GM12892 (cell line): ENCODE results near the gene TRIM56.
"Not testable (repeated sequence)": the region's sequence is repeated elsewhere in the genome, so short reads cannot be mapped to it uniquely, and the experiment has no call there.

Source experiments
- DNase-seq: peaks from one replicate; pipeline ENCODE4 v3.0.0; 2011; ENCODE audit not compliant: insufficient read length
- FAIRE-seq: peaks from 2 replicates; lab custom pipeline; 2011; peaks lifted over from hg19 to GRCh38; lab: Jason Lieb, UNC
- POLR2A ChIP-seq: IDR thresholded peaks from 2 replicates; pipeline ENCODE4 v1.6.1; 2011; ENCODE audit warnings: low read depth, low read length, control low read depth
- POLR2AphosphoS5 ChIP-seq: IDR thresholded peaks from 2 replicates; pipeline ENCODE4 v1.6.1; 2011; ENCODE audit warnings: low read depth, low read length, control low read depth
- TAF1 ChIP-seq: IDR thresholded peaks from 2 replicates; pipeline ENCODE4 v1.6.1; 2011; ENCODE audit warnings: low read depth, mild to moderate bottlenecking, control low read depth, low read length, borderline replicate concordance

The TRIM56 gene

DNA sequence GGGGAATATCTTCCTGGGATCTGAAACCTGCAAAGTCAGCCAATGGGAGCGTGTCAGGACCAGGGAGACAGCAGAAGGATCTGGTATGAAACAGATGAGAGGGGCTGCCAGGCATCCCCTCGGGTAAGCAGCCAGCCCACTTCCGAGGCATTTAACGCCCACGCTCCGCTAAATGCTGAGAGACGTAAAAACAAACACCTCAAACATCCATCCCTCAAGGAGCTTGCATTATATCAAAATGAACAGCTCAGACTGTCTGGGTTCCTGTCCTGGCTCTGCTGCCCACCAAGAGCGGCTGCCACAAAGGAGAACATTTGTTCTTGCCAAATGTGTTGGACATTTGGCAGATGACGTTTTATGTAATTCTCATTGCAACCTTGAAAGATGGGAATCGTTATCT, 34.6 kb downstream of the TRIM56 start:
- no peak for TF ChIP-seq POLR2AphosphoS5
- TF ChIP-seq TAF1 = no peak
- no peak for TF ChIP-seq POLR2A
- DNase-seq (no peak), FAIRE-seq (no peak)

DNA sequence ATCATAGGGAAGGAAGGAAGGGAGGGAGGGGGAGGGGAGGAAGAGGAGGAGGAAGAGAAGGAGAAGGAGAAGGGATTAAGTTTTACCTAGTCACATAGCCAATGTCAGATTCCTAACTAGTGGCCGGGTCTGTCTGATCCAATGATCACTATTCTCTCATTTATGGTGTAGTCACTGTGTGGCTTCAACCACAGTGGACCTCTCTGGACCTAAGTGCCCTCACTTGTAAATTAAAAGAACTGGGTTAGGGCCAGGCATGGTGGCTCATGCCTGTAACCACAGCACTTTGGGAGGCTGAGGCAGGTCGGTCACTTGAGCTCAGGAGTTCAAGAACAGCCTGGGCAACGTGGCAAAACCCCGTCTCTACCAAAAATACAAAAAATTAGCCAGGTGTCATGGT, 35.0 kb downstream of the TRIM56 start:
- DNase-seq (no peak), FAIRE-seq (no peak)
- no peak for TF ChIP-seq TAF1
- no peak for TF ChIP-seq POLR2A
- TF ChIP-seq POLR2AphosphoS5 = no peak

DNA sequence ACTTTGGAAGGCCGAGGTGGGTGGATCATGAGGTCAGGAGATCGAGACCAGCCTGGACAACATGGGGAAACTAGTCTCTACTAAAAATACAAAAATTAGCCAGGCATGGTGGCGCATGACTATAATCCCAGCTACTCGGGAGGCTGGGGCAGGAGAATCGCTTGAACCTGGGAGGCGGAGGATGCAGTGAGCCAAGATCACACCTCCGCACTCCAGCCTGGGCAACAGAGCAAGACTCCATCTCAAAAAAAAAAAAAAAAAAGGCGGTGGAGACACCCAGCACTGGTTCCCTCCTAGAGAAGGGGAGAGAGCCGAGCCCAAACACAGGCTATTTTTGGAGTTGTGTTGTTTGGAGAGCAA, 36.3 kb downstream of the TRIM56 start:
- not testable (repeated sequence) for FAIRE-seq, DNase-seq

DNA sequence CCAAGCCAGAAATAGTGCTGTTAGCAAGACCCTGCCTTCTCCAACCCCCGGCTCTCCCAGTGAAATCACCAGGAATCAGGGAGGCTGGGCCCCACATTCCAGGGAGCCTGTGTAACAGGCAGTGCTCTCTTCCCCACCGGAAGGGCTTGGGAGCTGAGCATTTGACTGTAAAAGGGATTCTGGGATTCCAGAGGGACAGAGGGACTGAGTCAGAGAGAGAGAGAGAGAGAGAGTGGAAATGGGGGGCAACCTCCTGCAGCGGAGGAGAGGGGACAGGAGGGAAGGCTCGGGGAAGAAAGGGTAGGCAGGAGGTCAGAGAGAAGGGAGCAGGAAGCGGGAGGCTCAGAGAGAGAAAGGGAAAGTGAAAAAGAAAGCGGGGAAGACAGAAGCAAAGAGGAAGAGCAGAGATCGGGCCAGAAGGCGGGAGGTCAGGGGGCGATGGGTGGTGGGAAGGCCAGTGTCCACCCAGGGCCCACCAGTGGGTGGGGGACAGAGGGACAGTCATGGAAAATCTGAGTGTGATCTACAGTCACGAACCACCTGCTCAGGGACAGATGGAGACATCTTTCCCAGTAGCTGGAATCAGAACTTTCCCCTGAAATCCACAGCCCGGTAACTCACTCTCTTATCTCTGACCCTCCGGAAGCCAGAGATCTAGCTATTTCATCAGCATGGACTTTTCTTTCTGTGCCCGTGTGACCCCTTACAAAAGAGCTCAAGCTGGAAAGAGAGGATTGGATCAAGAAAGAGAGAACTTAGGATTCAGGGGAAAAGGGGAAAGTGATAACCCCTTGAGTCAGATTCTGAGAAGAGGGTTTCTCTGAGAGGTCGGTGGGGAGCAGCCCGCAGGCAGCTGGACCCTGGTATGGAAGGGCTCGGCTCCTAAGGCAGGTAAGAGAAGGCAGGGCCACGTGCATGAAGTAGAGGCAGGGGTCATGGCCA, 37.0 kb downstream of the TRIM56 start:
- DNase-seq (peak; percentile 46), FAIRE-seq (no peak)
- peak; percentile 36; the same call in 1 of the 2 replicates for TF ChIP-seq POLR2A
- TF ChIP-seq POLR2AphosphoS5 = no peak
- no peak for TF ChIP-seq TAF1

DNA sequence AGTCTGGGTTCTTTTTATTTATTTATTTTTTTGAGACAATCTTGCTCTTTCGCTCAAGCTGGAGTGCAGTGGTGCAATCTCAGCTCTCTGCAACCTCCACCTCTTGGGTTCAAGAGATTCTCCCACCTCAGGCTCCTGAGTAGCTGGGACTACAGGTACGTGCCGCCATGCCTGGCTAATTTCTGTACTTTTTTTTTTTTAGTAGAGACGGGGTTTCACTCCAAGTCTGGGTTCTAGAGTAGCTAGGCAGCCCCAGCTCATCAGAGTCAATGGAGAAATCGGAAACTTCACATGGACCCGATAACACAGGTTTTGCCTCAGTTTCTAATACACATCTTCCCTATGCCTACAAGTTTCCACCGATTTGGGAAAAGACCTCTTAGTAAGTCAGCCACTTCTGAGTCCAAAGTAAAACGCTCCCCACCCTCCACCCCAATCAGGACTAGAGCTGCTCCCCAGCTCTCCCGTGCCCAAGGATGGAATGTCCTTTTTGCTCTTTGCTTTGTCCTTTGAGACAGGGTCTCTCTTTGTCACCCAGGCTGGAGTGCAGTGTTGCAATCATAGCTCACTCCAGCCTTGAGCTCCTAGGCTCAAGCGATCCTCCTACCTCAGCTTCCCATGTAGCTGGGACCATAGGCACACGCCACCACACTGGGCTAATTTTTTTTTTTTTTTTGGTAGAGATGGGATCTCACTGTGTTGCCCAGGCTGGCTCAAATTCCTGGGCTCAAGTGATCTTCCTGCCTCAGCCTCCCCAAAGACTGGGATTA, 37.8 kb downstream of the TRIM56 start:
- no peak for TF ChIP-seq POLR2A
- TF ChIP-seq POLR2AphosphoS5 = no peak
- TF ChIP-seq TAF1 = no peak
- FAIRE-seq (no peak), DNase-seq (no peak)

DNA sequence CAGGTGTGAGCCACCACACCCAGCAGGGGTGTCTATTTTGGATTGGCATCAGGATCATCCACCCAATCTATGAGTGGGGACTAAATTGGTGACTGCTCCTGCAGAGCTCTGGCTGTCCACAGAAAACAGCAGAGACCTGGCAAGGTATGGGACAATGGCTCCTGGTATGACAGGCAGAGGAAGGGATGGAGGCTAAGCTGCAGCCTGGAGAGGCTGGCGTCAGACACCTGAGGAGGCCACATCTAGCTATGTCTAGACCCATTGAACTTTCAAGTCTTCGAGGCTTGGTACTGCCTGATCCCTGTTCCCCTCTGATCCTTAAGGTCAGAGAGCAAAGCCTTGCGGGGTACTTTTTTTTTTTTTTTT, 38.4 kb downstream of the TRIM56 start:
- TF ChIP-seq POLR2A = no peak
- no peak for TF ChIP-seq POLR2AphosphoS5
- TF ChIP-seq TAF1 = no peak
- DNase-seq (no peak), FAIRE-seq (no peak)

DNA sequence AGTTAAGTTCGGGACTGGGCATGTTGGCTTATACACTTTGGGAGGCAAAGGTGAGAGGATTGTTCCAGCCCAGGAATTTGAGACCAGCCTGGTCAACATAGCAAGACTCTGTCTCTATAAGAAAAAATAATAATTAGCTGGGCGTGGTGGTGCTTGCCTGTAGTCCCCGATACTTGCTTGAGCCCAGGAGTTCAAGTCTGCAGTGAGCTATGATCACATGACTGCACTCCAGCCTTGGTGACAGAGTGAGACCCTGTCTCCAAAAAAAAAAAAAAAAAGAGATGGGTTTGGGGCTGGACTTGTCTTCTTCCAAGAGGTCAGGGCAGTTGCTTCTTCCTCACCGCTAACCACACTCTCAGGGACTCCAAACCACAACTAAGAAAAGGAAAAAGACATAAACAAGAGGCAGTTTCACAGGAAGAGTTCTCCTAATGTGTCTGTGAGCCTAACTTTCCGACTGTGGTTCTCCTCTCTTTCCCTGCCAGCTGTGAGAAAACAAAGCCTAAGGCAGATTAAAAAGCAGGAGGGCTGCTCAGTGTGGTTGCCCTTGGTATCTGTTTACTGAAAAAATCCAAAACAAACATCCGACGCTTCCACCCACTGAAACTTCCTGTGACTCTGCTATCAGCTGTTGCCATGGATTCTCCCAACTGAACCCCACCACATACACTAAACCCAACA, 39.2 kb downstream of the TRIM56 start:
- DNase-seq (no peak), FAIRE-seq (no peak)
- TF ChIP-seq POLR2A = no peak
- TF ChIP-seq TAF1 = no peak
- no peak for TF ChIP-seq POLR2AphosphoS5

DNA sequence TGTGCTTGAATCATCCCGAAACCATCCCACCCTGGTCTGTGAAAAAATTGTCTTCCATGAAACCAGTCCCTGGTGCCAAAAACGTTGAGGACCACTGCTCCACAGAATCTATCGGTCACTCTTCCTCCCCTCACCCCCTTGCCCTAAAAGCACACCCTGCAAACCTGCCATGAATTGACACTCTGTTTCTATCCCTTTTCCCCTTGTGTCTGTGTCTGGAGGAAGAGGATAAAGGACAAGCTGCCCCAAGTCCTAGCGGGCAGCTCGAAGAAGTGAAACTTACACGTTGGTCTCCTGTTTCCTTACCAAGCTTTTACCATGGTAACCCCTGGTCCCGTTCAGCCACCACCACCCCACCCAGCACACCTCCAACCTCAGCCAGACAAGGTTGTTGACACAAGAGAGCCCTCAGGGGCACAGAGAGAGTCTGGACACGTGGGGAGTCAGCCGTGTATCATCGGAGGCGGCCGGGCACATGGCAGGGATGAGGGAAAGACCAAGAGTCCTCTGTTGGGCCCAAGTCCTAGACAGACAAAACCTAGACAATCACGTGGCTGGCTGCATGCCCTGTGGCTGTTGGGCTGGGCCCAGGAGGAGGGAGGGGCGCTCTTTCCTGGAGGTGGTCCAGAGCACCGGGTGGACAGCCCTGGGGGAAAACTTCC, 40.8 kb downstream of the TRIM56 start:
- no peak for FAIRE-seq
- TF ChIP-seq TAF1 = no peak
- TF ChIP-seq POLR2A = no peak
- no peak for TF ChIP-seq POLR2AphosphoS5
- no peak for DNase-seq

DNA sequence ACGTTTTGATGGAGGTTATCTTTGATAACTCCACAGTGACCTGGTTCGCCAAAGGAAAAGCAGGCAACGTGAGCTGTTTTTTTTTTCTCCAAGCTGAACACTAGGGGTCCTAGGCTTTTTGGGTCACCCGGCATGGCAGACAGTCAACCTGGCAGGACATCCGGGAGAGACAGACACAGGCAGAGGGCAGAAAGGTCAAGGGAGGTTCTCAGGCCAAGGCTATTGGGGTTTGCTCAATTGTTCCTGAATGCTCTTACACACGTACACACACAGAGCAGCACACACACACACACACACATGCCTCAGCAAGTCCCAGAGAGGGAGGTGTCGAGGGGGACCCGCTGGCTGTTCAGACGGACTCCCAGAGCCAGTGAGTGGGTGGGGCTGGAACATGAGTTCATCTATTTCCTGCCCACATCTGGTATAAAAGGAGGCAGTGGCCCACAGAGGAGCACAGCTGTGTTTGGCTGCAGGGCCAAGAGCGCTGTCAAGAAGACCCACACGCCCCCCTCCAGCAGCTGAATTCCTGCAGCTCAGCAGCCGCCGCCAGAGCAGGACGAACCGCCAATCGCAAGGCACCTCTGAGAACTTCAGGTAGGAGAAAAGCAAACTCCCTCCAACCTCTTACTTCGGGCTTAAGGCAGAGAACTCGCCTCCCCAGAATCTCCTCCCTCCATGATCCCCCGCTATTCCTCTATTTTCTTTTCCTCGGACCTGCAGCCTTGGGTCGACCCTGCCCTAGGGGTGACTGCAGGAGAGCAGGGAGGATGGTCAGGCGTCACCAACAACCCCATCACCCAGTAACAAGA, 41.6 kb downstream of the TRIM56 start, which contains the start of gene SERPINE1:
Gene SERPINE1, plus strand, starts transcription at position 454 of the 809 bp plus-strand sequence. CDS start 1,290 bp downstream, outside the sequence.
- DNase-seq (peak; percentile 62), FAIRE-seq (peak; percentile 40)
- TF ChIP-seq POLR2AphosphoS5 = no peak
- TF ChIP-seq POLR2A = peak; percentile 50; the same call in 1 of the 2 replicates

DNA sequence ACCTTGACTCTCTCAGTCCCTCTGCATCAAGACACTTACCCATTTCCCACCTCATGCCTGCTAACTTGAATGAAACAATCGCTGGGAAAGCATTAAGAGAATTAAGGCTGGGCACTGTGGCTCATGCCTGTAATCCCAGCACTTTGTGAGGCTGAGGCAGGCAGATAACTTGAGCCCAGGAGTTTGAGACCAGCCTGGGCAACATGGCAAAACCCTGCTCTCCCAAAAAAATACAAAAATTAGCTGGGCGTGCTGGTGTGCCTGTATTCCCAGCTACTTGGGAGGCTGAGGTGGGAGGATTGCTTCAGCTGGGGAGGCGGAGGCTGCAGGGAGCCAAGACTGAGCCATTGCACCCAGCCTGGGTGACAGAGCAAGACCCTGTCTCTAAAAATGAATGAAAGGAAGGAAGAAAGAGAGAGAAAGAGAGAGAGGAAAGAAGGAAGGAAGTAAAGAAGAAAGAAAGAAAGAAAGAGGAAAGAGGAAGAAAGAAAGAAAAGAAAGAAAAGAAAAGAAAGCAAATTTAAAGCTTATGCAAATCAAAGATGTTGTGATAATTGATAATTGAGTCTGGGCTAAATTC, 42.3 kb downstream of the TRIM56 start:
- no peak for TF ChIP-seq TAF1
- no peak for TF ChIP-seq POLR2AphosphoS5
- no peak for TF ChIP-seq POLR2A
- no peak for FAIRE-seq
- DNase-seq = no peak
